Neural progenitor cell (in vitro differentiated cells): Measurements from ENCODE around the gene TBC1D7. TPM values are rescaled to one million over a fixed set of nuclear protein-coding genes. Genes with fewer than 3 reads are reported as not detected.

Experiments
- DNase-seq: peaks from one replicate; pipeline ENCODE4 v3.0.0-alpha.2; 2016; ENCODE audit warnings: low spot score
- H2AFZ ChIP-seq: fragments of 200-600 bp; sonication (generic); replicated peaks from 2 replicates; pipeline ENCODE4 v1.6.1; 2016; ENCODE audit warnings: antibody characterized with exemption
- H3F3A ChIP-seq: fragments of 200-600 bp; sonication (generic); 2 replicates; pipeline ENCODE4 v1.6.1; 2016; ENCODE audit warnings: antibody characterized with exemption, low read depth
- H3K27ac ChIP-seq: fragments of 200-600 bp; sonication (generic); 2 replicates; pipeline ENCODE4 v1.5.1; 2016; ENCODE audit warnings: mild to moderate bottlenecking
- H3K27me3 ChIP-seq: fragments of 200-600 bp; sonication (generic); 2 replicates; pipeline ENCODE4 v1.6.1; 2016; ENCODE audit warnings: mild to moderate bottlenecking, moderate library complexity
- H3K36me3 ChIP-seq: fragments of 200-600 bp; sonication (generic); 2 replicates; pipeline ENCODE4 v1.5.1; 2016
- H3K4me1 ChIP-seq: fragments of 200-600 bp; sonication (generic); 2 replicates; pipeline ENCODE4 v1.6.1; 2016; ENCODE audit warnings: mixed run types
- H3K4me2 ChIP-seq: fragments of 200-600 bp; sonication (generic); 2 replicates; pipeline ENCODE4 v1.6.1; 2016
- H3K4me3 ChIP-seq: fragments of 200-600 bp; sonication (generic); 2 replicates; pipeline ENCODE4 v1.5.1; 2016
- H3K79me2 ChIP-seq: fragments of 200-600 bp; sonication (generic); 2 replicates; pipeline ENCODE4 v1.6.1; 2016; ENCODE audit warnings: low read depth
- H3K9ac ChIP-seq: fragments of 200-600 bp; sonication (generic); 2 replicates; pipeline ENCODE4 v1.6.1; 2016
- H3K9me3 ChIP-seq: fragments of 200-600 bp; sonication (generic); 2 replicates; pipeline ENCODE4 v1.5.1; 2016; ENCODE audit warnings: low read depth
- H4K20me1 ChIP-seq: fragments of 200-600 bp; sonication (generic); 2 replicates; pipeline ENCODE4 v1.6.1; 2016; ENCODE audit warnings: low read depth
- H3K27ac Mint-ChIP-seq: 3 replicates; pipeline ENCODE4 v1.8.0; 2021; ENCODE audit warnings: mixed read lengths
- H3K27me3 Mint-ChIP-seq: 2 replicates; pipeline ENCODE4 v1.8.0; 2022; ENCODE audit warnings: low read depth, mild to moderate bottlenecking, inconsistent platforms, moderate library complexity, mixed read lengths; ENCODE audit not compliant: insufficient read depth
- H3K36me3 Mint-ChIP-seq: 3 replicates; pipeline ENCODE4 v1.8.0; 2021; ENCODE audit warnings: mixed read lengths
- H3K4me1 Mint-ChIP-seq: 3 replicates; pipeline ENCODE4 v1.8.0; 2021; ENCODE audit warnings: mixed read lengths
- H3K4me3 Mint-ChIP-seq: 3 replicates; pipeline ENCODE4 v1.8.0; 2021; ENCODE audit warnings: mild to moderate bottlenecking, moderate library complexity, mixed read lengths
- H3K9me3 Mint-ChIP-seq: 3 replicates; pipeline ENCODE4 v1.8.0; 2020; ENCODE audit warnings: mixed read lengths
- CTCF ChIP-seq: fragments of 200-600 bp; sonication (generic); IDR thresholded peaks from 2 replicates; pipeline ENCODE4 v1.5.1; 2017; ENCODE audit warnings: antibody characterized with exemption, mild to moderate bottlenecking
- EZH2 ChIP-seq: fragments of 200-600 bp; sonication (generic); IDR thresholded peaks from 2 replicates; pipeline ENCODE4 v1.6.1; 2017; ENCODE audit warnings: antibody characterized with exemption, mild to moderate bottlenecking, moderate library complexity
- EZH2phosphoT487 ChIP-seq: fragments of 200-600 bp; sonication (generic); IDR thresholded peaks from 2 replicates; pipeline ENCODE4 v1.6.1; 2017; ENCODE audit warnings: antibody characterized with exemption
- total RNA-seq: library from RNA; depleted of rRNA; stranded (reverse); fragments of >200 nt; gene quantifications from 2 replicates; pipeline ENCODE4 v1.2.3, GENCODE V29; 2015; ENCODE audit warnings: low replicate concordance

The TBC1D7 gene
- total RNA-seq, 1 donor from 2014 or later = 54.9 TPM

- Histone ChIP-seq H3K79me2 (no peaks in the 10 kb centered on the region), H3K27ac (no peak overlapping the region), H4K20me1 (no peaks in the 10 kb centered on the region), H3K36me3 (no peaks in the 10 kb centered on the region), H3K9ac (no peak overlapping the region), H3K4me1 (peaks cover 9% of the 10 kb centered on the region), H3F3A (no peaks in the 10 kb centered on the region), H2AFZ (no peak overlapping the region), H3K4me3 (no peak overlapping the region), H3K4me2 (no peak overlapping the region), H3K9me3 (no peaks in the 10 kb centered on the region), H3K27me3 (no peaks in the 10 kb centered on the region)
- H3K9me3 Mint-ChIP-seq = no peaks in the 10 kb centered on the region
- no peaks in the 10 kb centered on the region for H3K36me3 Mint-ChIP-seq
- no peak for DNase-seq
- TF ChIP-seq CTCF = no peak
- TF ChIP-seq EZH2phosphoT487 = no peak
- TF ChIP-seq EZH2 = no peak
- peaks cover 6% of the 10 kb centered on the region for H3K4me1 Mint-ChIP-seq
- peak overlapping the region; percentile 5 for H3K27ac Mint-ChIP-seq
- H3K27me3 Mint-ChIP-seq = no peaks in the 10 kb centered on the region
- H3K4me3 Mint-ChIP-seq = no peak overlapping the region
Observed at GRCh38 chr6:13275435-13275989, 52.8 kb downstream of the TBC1D7 start.

- no peak overlapping the region for H3K27ac Mint-ChIP-seq
- no peaks in the 10 kb centered on the region for H3K9me3 ChIP-seq
- no peak overlapping the region for H3K27ac ChIP-seq
- no peak overlapping the region for H3K4me2 ChIP-seq
- H3K27me3 ChIP-seq = no peaks in the 10 kb centered on the region
- no peaks in the 10 kb centered on the region for H3K9me3 Mint-ChIP-seq
- H3K4me3 ChIP-seq = no peak overlapping the region
- no peaks in the 10 kb centered on the region for H3K36me3 ChIP-seq
- peak; percentile 19 for DNase-seq
- H3K79me2 ChIP-seq = no peaks in the 10 kb centered on the region
- no peak overlapping the region for H2AFZ ChIP-seq
- no peaks in the 10 kb centered on the region for H3F3A ChIP-seq
- peaks cover 9% of the 10 kb centered on the region for H3K4me1 Mint-ChIP-seq
- no peaks in the 10 kb centered on the region for H3K36me3 Mint-ChIP-seq
- no peaks in the 10 kb centered on the region for H3K27me3 Mint-ChIP-seq
- H3K4me3 Mint-ChIP-seq = no peak overlapping the region
- no peak for TF ChIP-seq CTCF
- no peak for TF ChIP-seq EZH2
- no peak for TF ChIP-seq EZH2phosphoT487
- H3K4me1 ChIP-seq = peaks cover 9% of the 10 kb centered on the region
- no peaks in the 10 kb centered on the region for H4K20me1 ChIP-seq
- no peak overlapping the region for H3K9ac ChIP-seq
Observed at GRCh38 chr6:13274707-13275434, 53.5 kb downstream of the TBC1D7 start.

GRCh38 chr6:13273931-13274706 lies 54.2 kb downstream of the TBC1D7 start:
- H3K36me3 Mint-ChIP-seq = no peaks in the 10 kb centered on the region
- H3K4me2 ChIP-seq = no peak overlapping the region
- no peak overlapping the region for H3K4me3 Mint-ChIP-seq
- H3K9me3 Mint-ChIP-seq = no peaks in the 10 kb centered on the region
- H3K4me1 ChIP-seq = peaks cover 9% of the 10 kb centered on the region
- H2AFZ ChIP-seq = no peak overlapping the region
- H3K36me3 ChIP-seq = no peaks in the 10 kb centered on the region
- no peaks in the 10 kb centered on the region for H3K27me3 ChIP-seq
- H3K79me2 ChIP-seq = no peaks in the 10 kb centered on the region
- no peak overlapping the region for H3K9ac ChIP-seq
- no peaks in the 10 kb centered on the region for H3K9me3 ChIP-seq
- no peak overlapping the region for H3K27ac Mint-ChIP-seq
- H4K20me1 ChIP-seq = no peaks in the 10 kb centered on the region
- no peak for DNase-seq
- H3K27me3 Mint-ChIP-seq = no peaks in the 10 kb centered on the region
- H3F3A ChIP-seq = no peaks in the 10 kb centered on the region
- H3K4me3 ChIP-seq = no peak overlapping the region
- peaks cover 14% of the 10 kb centered on the region for H3K4me1 Mint-ChIP-seq
- TF ChIP-seq EZH2 (no peak), EZH2phosphoT487 (no peak), CTCF (no peak)
- H3K27ac ChIP-seq = no peak overlapping the region
